Neuron (in vitro differentiated cells): ENCODE data around the gene OR6Q1.

Experiments used
- H2AFZ ChIP-seq: one replicate; pipeline ENCODE4 v1.6.1; 2013; ENCODE audit warnings: low read depth, mild to moderate bottlenecking, inconsistent platforms, low read length, moderate library complexity
- H3K27me3 ChIP-seq: one replicate; pipeline ENCODE4 v1.6.1; 2013; ENCODE audit warnings: low read length; ENCODE audit not compliant: insufficient read depth
- H3K36me3 ChIP-seq: one replicate; pipeline ENCODE4 v1.6.1; 2013; ENCODE audit warnings: low read length; ENCODE audit not compliant: insufficient read depth
- H3K4me1 ChIP-seq: one replicate; pipeline ENCODE4 v1.6.1; 2013; ENCODE audit warnings: low read length; ENCODE audit not compliant: insufficient read depth
- H3K4me3 ChIP-seq: 2 replicates; pipeline ENCODE4 v1.5.1; 2013; ENCODE audit warnings: mild to moderate bottlenecking, low read length, moderate library complexity
- H3K9me3 ChIP-seq: one replicate; pipeline ENCODE4 v1.6.1; 2013; ENCODE audit warnings: low read length

Gene OR6Q1

GRCh38 chr11:58061813-58062212, 31.1 kb downstream of the OR6Q1 start:
- Histone ChIP-seq H2AFZ (no peak overlapping the region), H3K4me1 (peaks cover 13% of the 10 kb centered on the region), H3K27me3 (no peaks in the 10 kb centered on the region), H3K4me3 (no peak overlapping the region), H3K36me3 (no peaks in the 10 kb centered on the region), H3K9me3 (no peaks in the 10 kb centered on the region)

GRCh38 chr11:58067685-58068084, 36.9 kb downstream of the OR6Q1 start:
- Histone ChIP-seq H3K4me3 (no peak overlapping the region), H2AFZ (no peak overlapping the region), H3K36me3 (no peaks in the 10 kb centered on the region), H3K27me3 (no peaks in the 10 kb centered on the region), H3K4me1 (no peaks in the 10 kb centered on the region), H3K9me3 (no peaks in the 10 kb centered on the region)

GRCh38 chr11:58068655-58069054, 37.9 kb downstream of the OR6Q1 start:
- Histone ChIP-seq H3K27me3 (no peaks in the 10 kb centered on the region), H2AFZ (no peak overlapping the region), H3K36me3 (no peaks in the 10 kb centered on the region), H3K4me1 (no peaks in the 10 kb centered on the region), H3K4me3 (no peak overlapping the region), H3K9me3 (no peaks in the 10 kb centered on the region)

- Histone ChIP-seq H3K4me3 (no peak overlapping the region), H3K4me1 (no peaks in the 10 kb centered on the region), H3K27me3 (no peaks in the 10 kb centered on the region), H2AFZ (no peak overlapping the region), H3K36me3 (no peaks in the 10 kb centered on the region), H3K9me3 (no peaks in the 10 kb centered on the region)
These were observed 39.8 kb downstream of the OR6Q1 start for GRCh38 chr11:58070585-58070984.

- Histone ChIP-seq H2AFZ (no peak overlapping the region), H3K27me3 (no peaks in the 10 kb centered on the region), H3K4me3 (no peak overlapping the region), H3K36me3 (no peaks in the 10 kb centered on the region), H3K4me1 (no peaks in the 10 kb centered on the region), H3K9me3 (no peaks in the 10 kb centered on the region)
These were observed 45.0 kb downstream of the OR6Q1 start for GRCh38 chr11:58075781-58076180.
